GM23338 (cell line): ENCODE measurements around the gene BID. TPM values are rescaled to one million over a fixed set of nuclear protein-coding genes. Genes with fewer than 3 reads are reported as not detected.

Source experiments
- ATAC-seq: fragments of 200-7000 bp; cut with Tn5 transposase; 3 replicates; pipeline ENCODE4 v1.9.1; 2020
- DNase-seq: peaks from one replicate; pipeline ENCODE4 v3.0.0-alpha.2; 2015; ENCODE audit warnings: low spot score
- H2AFZ ChIP-seq: fragments of 200-600 bp; sonication (generic); 2 replicates; pipeline ENCODE4 v1.8.0; 2016; ENCODE audit warnings: antibody characterized with exemption, mild to moderate bottlenecking, moderate library complexity
- H3F3A ChIP-seq: fragments of 200-600 bp; sonication (generic); replicated peaks from 2 replicates; pipeline ENCODE4 v1.8.0; 2017; ENCODE audit warnings: antibody characterized with exemption, mixed run types, low read depth
- H3K27ac ChIP-seq: fragments of 200-600 bp; sonication (generic); 2 replicates; pipeline ENCODE4 v1.6.1; 2016; ENCODE audit warnings: low read depth
- H3K27me3 ChIP-seq: fragments of 200-600 bp; sonication (generic); 2 replicates; pipeline ENCODE4 v1.8.0; 2016; ENCODE audit warnings: mild to moderate bottlenecking, mixed run types, moderate library complexity; ENCODE audit not compliant: insufficient read depth
- H3K36me3 ChIP-seq: fragments of 200-600 bp; sonication (generic); 2 replicates; pipeline ENCODE4 v1.8.0; 2016; ENCODE audit warnings: mild to moderate bottlenecking; ENCODE audit not compliant: insufficient read depth
- H3K4me1 ChIP-seq: fragments of 200-600 bp; sonication (generic); 2 replicates; pipeline ENCODE4 v1.8.0; 2016; ENCODE audit warnings: mild to moderate bottlenecking, moderate library complexity; ENCODE audit not compliant: insufficient read depth
- H3K4me2 ChIP-seq: fragments of 200-600 bp; sonication (generic); 2 replicates; pipeline ENCODE4 v1.7.1; 2017; ENCODE audit warnings: mixed run types
- H3K4me3 ChIP-seq: fragments of 200-600 bp; sonication (generic); 2 replicates; pipeline ENCODE4 v1.6.1; 2016; ENCODE audit warnings: mixed run types
- H3K79me2 ChIP-seq: fragments of 200-600 bp; sonication (generic); replicated peaks from 2 replicates; pipeline ENCODE4 v1.8.0; 2017; ENCODE audit warnings: mild to moderate bottlenecking; ENCODE audit not compliant: insufficient read depth
- H3K9me2 ChIP-seq: fragments of 200-600 bp; sonication (generic); 2 replicates; pipeline ENCODE4 v1.8.0; 2017; ENCODE audit not compliant: insufficient read depth
- H4K20me1 ChIP-seq: fragments of 200-600 bp; sonication (generic); replicated peaks from 2 replicates; pipeline ENCODE4 v1.8.0; 2017; ENCODE audit warnings: mild to moderate bottlenecking; ENCODE audit not compliant: insufficient read depth
- H3K27ac Mint-ChIP-seq: 2 replicates; pipeline ENCODE4 v1.8.0; 2020; ENCODE audit warnings: inconsistent platforms, mild to moderate bottlenecking, moderate library complexity, mixed read lengths
- H3K27me3 Mint-ChIP-seq: 3 replicates; pipeline ENCODE4 v1.8.0; 2022; ENCODE audit warnings: low read depth, mild to moderate bottlenecking, moderate library complexity, mixed read lengths, inconsistent platforms; ENCODE audit not compliant: insufficient read depth, poor library complexity
- H3K36me3 Mint-ChIP-seq: 3 replicates; pipeline ENCODE4 v1.8.0; 2021; ENCODE audit warnings: low read depth, mild to moderate bottlenecking, inconsistent platforms, moderate library complexity, mixed read lengths
- H3K4me1 Mint-ChIP-seq: 3 replicates; pipeline ENCODE4 v1.8.0; 2020; ENCODE audit warnings: mild to moderate bottlenecking, inconsistent platforms, mixed read lengths
- H3K4me3 Mint-ChIP-seq: 3 replicates; pipeline ENCODE4 v1.8.0; 2021; ENCODE audit warnings: moderate library complexity, mild to moderate bottlenecking, inconsistent platforms, mixed read lengths
- H3K9me3 Mint-ChIP-seq: 3 replicates; pipeline ENCODE4 v1.8.0; 2020; ENCODE audit warnings: moderate library complexity, mild to moderate bottlenecking, inconsistent platforms, mixed read lengths
- CREB1 ChIP-seq: fragments of 250-450 bp; sonication (Bioruptor Pico); IDR thresholded peaks from 2 replicates; pipeline ENCODE4 v1.5.0; 2020; ENCODE audit warnings: low read depth, mild to moderate bottlenecking, moderate library complexity
- POLR2AphosphoS5 ChIP-seq: IDR thresholded peaks from 2 replicates; pipeline ENCODE4 v1.6.1; 2016; ENCODE audit warnings: antibody characterized with exemption, low read depth
- STAT1 ChIP-seq: IDR thresholded peaks from one replicate; pipeline ENCODE4 v1.6.1; 2016; ENCODE audit warnings: antibody characterized with exemption; ENCODE audit not compliant: unreplicated experiment
- ZNF331 ChIP-seq: fragments of 250-450 bp; sonication (Bioruptor Pico); IDR thresholded peaks from 2 replicates; pipeline ENCODE4 v1.5.0; 2020; ENCODE audit warnings: low read depth, mild to moderate bottlenecking, moderate library complexity
- ZNF462 ChIP-seq: fragments of 250-450 bp; sonication (Bioruptor Pico); IDR thresholded peaks from 2 replicates; pipeline ENCODE4 v1.5.0; 2020; ENCODE audit warnings: mild to moderate bottlenecking, moderate library complexity
- polyA plus RNA-seq: library from polyadenylated mRNA; unstranded; fragments of >200 nt; fragmentation: Nextera tagmentation; extraction: Ambion mirVana; gene quantifications from 2 replicates; pipeline ENCODE4 v1.2.1, GENCODE V29; 2016
- total RNA-seq: library from RNA; depleted of rRNA; stranded (reverse); fragments of >200 nt; shearing (Covaris generic); gene quantifications from 2 replicates; pipeline ENCODE4 v1.2.3, GENCODE V29; 2014
- TF ChIP-seq, protein P1 (sequence below): IDR thresholded peaks from 2 replicates; pipeline ENCODE4 v1.6.1; 2016; ENCODE audit warnings: antibody characterized with exemption

The BID gene
- total and polyA plus RNA-seq, 2 experiments from 2014 or later, result 65.1 to 125 TPM

DNA sequence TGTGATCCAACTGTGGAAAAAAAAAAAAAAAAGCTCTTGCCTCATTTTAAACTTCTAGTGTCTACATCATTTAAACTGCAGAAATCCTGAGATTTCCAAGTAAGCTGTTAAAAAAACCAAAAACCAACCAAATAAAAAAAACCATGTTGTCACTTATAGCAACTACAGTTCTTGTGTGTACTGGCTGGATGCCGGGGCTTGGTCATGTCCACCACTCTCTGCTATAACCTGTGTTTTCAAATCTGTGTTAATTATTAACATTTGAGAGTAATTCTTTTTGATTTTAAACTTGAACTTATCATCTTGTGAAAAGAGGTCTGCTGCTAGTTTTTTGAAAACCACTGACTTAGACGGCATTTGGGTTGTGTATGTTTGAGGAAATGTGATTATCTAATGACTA is 32.2 kb upstream of the BID start:
- H3K4me3 Mint-ChIP-seq, result no peak overlapping the region
- H3K79me2 ChIP-seq, result no peaks in the 10 kb centered on the region
- peaks cover 5% of the 10 kb centered on the region; the same call in 1 of the 2 replicates for H3K36me3 ChIP-seq
- no peak overlapping the region for H3K4me3 ChIP-seq
- H3F3A ChIP-seq, result 0 out of 2 replicates have a peak, but pooled peaks cover 3% of the 10 kb centered on the region
- H3K27ac ChIP-seq, result no peak overlapping the region
- H3K36me3 Mint-ChIP-seq, result peaks cover 7% of the 10 kb centered on the region
- H2AFZ ChIP-seq, result no peak overlapping the region
- no peak overlapping the region for H3K4me2 ChIP-seq
- H4K20me1 ChIP-seq, result no peaks in the 10 kb centered on the region
- TF ChIP-seq STAT1 (no peak), ZNF331 (no peak), ZNF462 (no peak), CREB1 (CRISPR knock-in tag) (no peak), POLR2AphosphoS5 (no peak)
- TF ChIP-seq, protein P1, sequence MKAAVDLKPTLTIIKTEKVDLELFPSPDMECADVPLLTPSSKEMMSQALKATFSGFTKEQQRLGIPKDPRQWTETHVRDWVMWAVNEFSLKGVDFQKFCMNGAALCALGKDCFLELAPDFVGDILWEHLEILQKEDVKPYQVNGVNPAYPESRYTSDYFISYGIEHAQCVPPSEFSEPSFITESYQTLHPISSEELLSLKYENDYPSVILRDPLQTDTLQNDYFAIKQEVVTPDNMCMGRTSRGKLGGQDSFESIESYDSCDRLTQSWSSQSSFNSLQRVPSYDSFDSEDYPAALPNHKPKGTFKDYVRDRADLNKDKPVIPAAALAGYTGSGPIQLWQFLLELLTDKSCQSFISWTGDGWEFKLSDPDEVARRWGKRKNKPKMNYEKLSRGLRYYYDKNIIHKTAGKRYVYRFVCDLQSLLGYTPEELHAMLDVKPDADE, result no peak
- H3K27me3 Mint-ChIP-seq, result peaks cover 4% of the 10 kb centered on the region
- ATAC-seq (no peak), DNase-seq (no peak)
- H3K4me1 ChIP-seq, result no peaks in the 10 kb centered on the region
- H3K27me3 ChIP-seq, result no peaks in the 10 kb centered on the region
- H3K9me3 Mint-ChIP-seq, result no peaks in the 10 kb centered on the region
- H3K27ac Mint-ChIP-seq, result no peak overlapping the region
- peaks cover 9% of the 10 kb centered on the region; the same call in 2 of the 3 replicates for H3K4me1 Mint-ChIP-seq
- no peaks in the 10 kb centered on the region for H3K9me2 ChIP-seq
